ENCODE results near the gene EDN3. TPM values are rescaled to one million over a fixed set of nuclear protein-coding genes. Genes with fewer than 3 reads are reported as not detected.

The EDN3 gene
- total and polyA plus RNA-seq, 2 donors (not counting 1 experiment from before 2014, with no cell fraction given), result not detected

DNA sequence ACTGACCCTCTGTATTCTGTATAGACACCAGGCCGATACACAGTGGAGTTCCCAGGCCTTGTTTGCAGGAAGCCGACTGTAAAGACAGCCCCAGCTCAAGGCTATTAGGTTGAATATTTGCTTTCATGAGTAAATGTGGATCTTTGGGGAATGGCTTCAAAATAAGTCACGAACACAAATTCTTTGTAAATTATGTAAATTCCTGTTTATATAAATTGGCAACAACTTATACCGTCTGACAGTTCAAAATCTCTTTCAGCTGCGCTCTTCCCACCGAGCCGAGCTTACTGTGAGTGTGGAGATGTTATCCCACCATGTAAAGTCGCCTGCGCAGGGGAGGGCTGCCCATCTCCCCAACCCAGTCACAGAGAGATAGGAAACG is 24.7 kb downstream of the EDN3 start:
- Histone ChIP-seq H3K4me2 (ENCODE audit: extremely low read depth, insufficient read depth, low read length) (no peak overlapping the region), H3K79me2 (ENCODE audit: control insufficient read depth, insufficient read depth, low read length) (no peaks in the 10 kb centered on the region), H3K27ac (ENCODE audit: insufficient read depth, low read length) (no peak overlapping the region), H3K27me3 (ENCODE audit: control insufficient read depth, insufficient read depth, low read length) (no peaks in the 10 kb centered on the region), H3K9me3 (ENCODE audit: control insufficient read depth, insufficient read depth, low read depth, low read length) (no peaks in the 10 kb centered on the region), H4K20me1 (ENCODE audit: control insufficient read depth, extremely low read depth, insufficient read depth, low read length) (no peaks in the 10 kb centered on the region), H3K4me3 (replicated peaks in 1 of 4; ENCODE audit: control extremely low read depth in 1 of 4, insufficient read depth in 1 of 4, low read depth in 3 of 4, low read length in 4 of 4) (no peak overlapping the region), H2AFZ (ENCODE audit: low read length) (no peak overlapping the region), H3K4me1 (ENCODE audit: control insufficient read depth, extremely low read depth, insufficient read depth, low read length) (no peaks in the 10 kb centered on the region), H3K36me3 (ENCODE audit: control insufficient read depth, insufficient read depth, low read length) (no peaks in the 10 kb centered on the region), H3K9ac (ENCODE audit: insufficient read depth, low read length) (no peak overlapping the region)
- DNase-seq (ENCODE audit: low read depth in 2 of 2), result no peak
- TF ChIP-seq EZH2 (IDR thresholded peaks at IDR 0.05; ENCODE audit: low read length, missing control alignments) (no peak), CTCF (conservative IDR thresholded peaks at IDR 0.05 in 1 of 2, IDR thresholded peaks at IDR 0.05 in 1 of 2; ENCODE audit: low read depth in 1 of 2, low read length in 2 of 2) (no peak)

- Histone ChIP-seq H3K9ac (ENCODE audit: insufficient read depth, low read length) (no peak overlapping the region), H3K79me2 (ENCODE audit: control insufficient read depth, insufficient read depth, low read length) (no peaks in the 10 kb centered on the region), H4K20me1 (ENCODE audit: control insufficient read depth, extremely low read depth, insufficient read depth, low read length) (no peaks in the 10 kb centered on the region), H3K4me3 (replicated peaks in 1 of 4; ENCODE audit: control extremely low read depth in 1 of 4, insufficient read depth in 1 of 4, low read depth in 3 of 4, low read length in 4 of 4) (no peak overlapping the region), H3K4me1 (ENCODE audit: control insufficient read depth, extremely low read depth, insufficient read depth, low read length) (no peaks in the 10 kb centered on the region), H3K9me3 (ENCODE audit: control insufficient read depth, insufficient read depth, low read depth, low read length) (no peaks in the 10 kb centered on the region), H3K36me3 (ENCODE audit: control insufficient read depth, insufficient read depth, low read length) (no peaks in the 10 kb centered on the region), H3K27me3 (ENCODE audit: control insufficient read depth, insufficient read depth, low read length) (no peaks in the 10 kb centered on the region), H2AFZ (ENCODE audit: low read length) (no peak overlapping the region), H3K4me2 (ENCODE audit: extremely low read depth, insufficient read depth, low read length) (no peak overlapping the region), H3K27ac (ENCODE audit: insufficient read depth, low read length) (no peak overlapping the region)
- no peak for DNase-seq (ENCODE audit: low read depth in 2 of 2)
- no peak for TF ChIP-seq EZH2 (IDR thresholded peaks at IDR 0.05; ENCODE audit: low read length, missing control alignments)
These were observed 25.8 kb downstream of the EDN3 start for GRCh38 chr20:59326188-59326587.

DNA sequence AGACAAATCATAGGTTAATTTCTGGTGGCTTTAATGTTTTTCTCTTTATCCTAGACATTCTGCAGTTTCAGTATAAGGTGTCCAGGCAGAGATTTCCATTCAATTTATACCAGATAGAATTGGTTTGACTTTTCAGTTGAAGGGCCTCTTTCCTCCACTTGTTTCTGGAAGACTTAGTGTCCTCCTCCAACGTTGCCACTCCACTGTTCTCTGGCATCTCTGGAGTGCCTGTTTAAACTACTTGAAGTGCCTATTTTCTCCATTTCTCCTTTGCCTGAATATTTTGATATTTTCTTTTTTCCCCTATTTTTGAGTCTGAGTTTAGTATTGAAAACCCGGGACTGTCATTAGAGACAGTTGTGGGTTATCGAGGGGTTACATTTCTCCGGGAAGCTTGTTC is 27.7 kb downstream of the EDN3 start:
- no peak for DNase-seq (ENCODE audit: low read depth in 2 of 2)
- no peaks in the 10 kb centered on the region for H4K20me1 ChIP-seq (ENCODE audit: control insufficient read depth, extremely low read depth, insufficient read depth, low read length)
- no peaks in the 10 kb centered on the region for H3K4me1 ChIP-seq (ENCODE audit: control insufficient read depth, extremely low read depth, insufficient read depth, low read length)
- TF ChIP-seq EZH2 (IDR thresholded peaks at IDR 0.05; ENCODE audit: low read length, missing control alignments), result no peak
- TF ChIP-seq CTCF (conservative IDR thresholded peaks at IDR 0.05 in 1 of 2, IDR thresholded peaks at IDR 0.05 in 1 of 2; ENCODE audit: low read depth in 1 of 2, low read length in 2 of 2), result no peak
- no peak overlapping the region for H3K4me3 ChIP-seq (replicated peaks in 1 of 4; ENCODE audit: control extremely low read depth in 1 of 4, insufficient read depth in 1 of 4, low read depth in 3 of 4, low read length in 4 of 4)
- H3K27me3 ChIP-seq (ENCODE audit: control insufficient read depth, insufficient read depth, low read length), result no peaks in the 10 kb centered on the region
- no peak overlapping the region for H3K27ac ChIP-seq (ENCODE audit: insufficient read depth, low read length)
- no peaks in the 10 kb centered on the region for H3K79me2 ChIP-seq (ENCODE audit: control insufficient read depth, insufficient read depth, low read length)
- no peaks in the 10 kb centered on the region for H3K9me3 ChIP-seq (ENCODE audit: control insufficient read depth, insufficient read depth, low read depth, low read length)
- H3K4me2 ChIP-seq (ENCODE audit: extremely low read depth, insufficient read depth, low read length), result no peak overlapping the region
- no peak overlapping the region for H2AFZ ChIP-seq (ENCODE audit: low read length)
- H3K36me3 ChIP-seq (ENCODE audit: control insufficient read depth, insufficient read depth, low read length), result no peaks in the 10 kb centered on the region
- no peak overlapping the region for H3K9ac ChIP-seq (ENCODE audit: insufficient read depth, low read length)

All from fibroblast of lung (primary cell).